Measurements from ENCODE around the gene ING2. TPM values are rescaled to one million over a fixed set of nuclear protein-coding genes. Genes with fewer than 3 reads are reported as not detected.
"Not testable (repeated sequence)": the region's sequence is repeated elsewhere in the genome, so short reads cannot be mapped to it uniquely, and the experiment has no call there.

Gene ING2
- total RNA-seq, 3 donors from 2014 or later = 7.9 to 23.0 (median 13.8) TPM

- DNase-seq (ENCODE audit: low spot score in 2 of 2) = peak; percentile 71 to 80
- intact Hi-C loops (cut with DNase I; ENCODE audit: low total_unique reads) = no loop called here
- no peak overlapping the region for H3K4me3 ChIP-seq
- peak; percentile 80 to 84 (median 80) for TF ChIP-seq CTCF (IDR thresholded peaks at IDR 0.05)
- TF ChIP-seq POLR2AphosphoS5 (IDR thresholded peaks at IDR 0.05) = no peak
- H3K4me1 ChIP-seq = no peaks in the 10 kb centered on the region
- no peaks in the 10 kb centered on the region for H3K27me3 ChIP-seq
- no peaks in the 10 kb centered on the region for H3K36me3 ChIP-seq
- no peaks in the 10 kb centered on the region for H3K9me3 ChIP-seq
- no peak overlapping the region for H3K27ac ChIP-seq
These were observed 32.7 kb upstream of the ING2 start for GRCh38 chr4:183471946-183472708.

GRCh38 chr4:183478123-183478522 lies 26.7 kb upstream of the ING2 start:
- intact Hi-C loops (cut with DNase I; ENCODE audit: low total_unique reads) = no loop called here
- no peaks in the 10 kb centered on the region for H3K27me3 ChIP-seq
- H3K4me1 ChIP-seq = no peaks in the 10 kb centered on the region
- no peak overlapping the region for H3K27ac ChIP-seq
- no peaks in the 10 kb centered on the region for H3K36me3 ChIP-seq
- TF ChIP-seq CTCF (IDR thresholded peaks at IDR 0.05) (no peak), POLR2A (IDR thresholded peaks at IDR 0.05) (no peak), POLR2AphosphoS5 (IDR thresholded peaks at IDR 0.05) (no peak)
- DNase-seq (ENCODE audit: low spot score in 2 of 2) = no peak
- no peak overlapping the region for H3K4me3 ChIP-seq
- H3K9me3 ChIP-seq = no peaks in the 10 kb centered on the region

GRCh38 chr4:183478926-183479325 lies 25.9 kb upstream of the ING2 start:
- Histone ChIP-seq H3K9me3 (no peaks in the 10 kb centered on the region), H3K27me3 (no peaks in the 10 kb centered on the region), H3K4me3 (no peak overlapping the region), H3K27ac (no peak overlapping the region), H3K36me3 (no peaks in the 10 kb centered on the region), H3K4me1 (no peaks in the 10 kb centered on the region)
- no peak for DNase-seq (ENCODE audit: low spot score in 2 of 2)
- TF ChIP-seq POLR2AphosphoS5 (IDR thresholded peaks at IDR 0.05) = no peak
- intact Hi-C loops (cut with DNase I; ENCODE audit: low total_unique reads) = no loop called here

- H3K4me3 ChIP-seq; H3K27ac ChIP-seq; DNase-seq (ENCODE audit: low spot score in 2 of 2); H3K27me3 ChIP-seq; intact Hi-C loops (cut with DNase I; ENCODE audit: low total_unique reads); H3K4me1 ChIP-seq; H3K9me3 ChIP-seq; H3K36me3 ChIP-seq: not testable (repeated sequence)
These were observed 22.3 kb upstream of the ING2 start for GRCh38 chr4:183482515-183483095.

GRCh38 chr4:183483997-183484396 lies 20.9 kb upstream of the ING2 start:
- Histone ChIP-seq H3K4me3 (no peak overlapping the region), H3K9me3 (no peaks in the 10 kb centered on the region), H3K36me3 (no peaks in the 10 kb centered on the region), H3K27ac (no peak overlapping the region), H3K4me1 (no peaks in the 10 kb centered on the region), H3K27me3 (no peaks in the 10 kb centered on the region)
- no peak for DNase-seq (ENCODE audit: low spot score in 2 of 2)
- intact Hi-C loops (cut with DNase I; ENCODE audit: low total_unique reads) = no loop called here
- TF ChIP-seq CTCF (IDR thresholded peaks at IDR 0.05) (no peak), POLR2AphosphoS5 (IDR thresholded peaks at IDR 0.05) (no peak), POLR2A (IDR thresholded peaks at IDR 0.05) (no peak)

DNA sequence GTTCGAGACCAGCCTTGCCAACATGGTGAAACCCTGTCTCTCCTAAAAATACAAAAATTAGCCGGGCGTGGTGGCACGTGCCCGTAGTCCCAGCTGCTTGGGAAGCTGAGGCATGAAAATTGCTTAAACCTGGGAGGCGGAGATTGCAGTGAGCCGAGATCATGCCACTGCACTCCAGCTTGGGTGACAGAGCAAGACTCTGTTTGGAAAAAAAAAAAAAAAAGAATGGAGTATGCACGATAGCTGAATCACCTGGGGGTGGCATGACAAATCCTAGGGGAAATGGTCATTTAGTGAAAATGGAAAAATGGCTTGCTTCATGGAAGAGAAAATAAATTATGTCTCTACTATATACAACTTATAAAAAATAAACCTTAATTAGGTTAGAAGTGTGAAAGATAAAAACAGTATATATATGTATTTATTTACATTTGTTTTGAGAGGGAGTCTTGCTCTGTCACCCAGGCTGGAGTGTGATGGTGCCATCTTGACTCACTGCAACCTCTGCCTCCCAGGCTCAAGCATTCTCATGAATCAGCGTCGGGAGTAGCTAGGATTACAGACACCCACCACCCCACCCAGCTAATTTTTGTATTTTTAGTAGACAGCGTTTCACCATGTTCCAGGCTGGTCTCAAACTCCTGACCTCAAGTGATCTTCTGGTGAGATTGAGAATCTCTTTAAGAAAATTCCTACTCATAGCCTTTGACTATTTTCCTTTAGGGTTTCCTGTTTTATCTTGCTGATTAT lies 19.3 kb upstream of the ING2 start:
- no peak for TF ChIP-seq POLR2AphosphoS5 (IDR thresholded peaks at IDR 0.05)
- no peak for TF ChIP-seq POLR2A (IDR thresholded peaks at IDR 0.05)
- no peak for TF ChIP-seq CTCF (IDR thresholded peaks at IDR 0.05)
- Histone ChIP-seq H3K27me3 (no peaks in the 10 kb centered on the region), H3K4me3 (no peak overlapping the region), H3K36me3 (no peaks in the 10 kb centered on the region), H3K27ac (no peak overlapping the region), H3K9me3 (no peaks in the 10 kb centered on the region), H3K4me1 (no peaks in the 10 kb centered on the region)
- DNase-seq (ENCODE audit: low spot score in 2 of 2) = no peak
- intact Hi-C loops (cut with DNase I; ENCODE audit: low total_unique reads) = no loop called here

All from breast epithelium (tissue), 4 donors.